Transverse colon (tissue), 4 donors: ENCODE measurements around the gene CAMKV. TPM values are rescaled to one million over a fixed set of nuclear protein-coding genes. Genes with fewer than 3 reads are reported as not detected.

Experiments
- DNase-seq: peaks from one replicate; pipeline ENCODE4 v3.0.0-alpha.2; 2019
- H3K27ac ChIP-seq, 4 donors: fragments of 200-600 bp; sonication (generic); 2 replicates each; pipeline ENCODE4 v1.5.1; 2016 to 2018; ENCODE audit warnings: inconsistent platforms in 4 of 4
- H3K27me3 ChIP-seq: fragments of 200-600 bp; sonication (generic); 2 replicates; pipeline ENCODE4 v1.5.1; 2017; ENCODE audit warnings: inconsistent platforms
- H3K36me3 ChIP-seq, 4 donors: fragments of 200-600 bp; sonication (generic); 2 replicates each; pipeline ENCODE4 v1.5.1; 2017 to 2019; ENCODE audit warnings: inconsistent platforms in 4 of 4
- H3K4me1 ChIP-seq, 4 donors: fragments of 200-600 bp; sonication (generic); 2 replicates each; pipeline ENCODE4 v1.5.1; 2017 to 2020; ENCODE audit warnings: inconsistent platforms in 4 of 4
- H3K4me3 ChIP-seq, 4 donors: fragments of 200-600 bp; sonication (generic); 1 replicate in 1 of 4; 2 replicates in 3 of 4; pipeline versions ENCODE4 v1.5.1 to v1.6.1; 2017 to 2019; ENCODE audit warnings: inconsistent platforms in 4 of 4
- H3K9me3 ChIP-seq, 2 donors: fragments of 200-600 bp; sonication (generic); 2 replicates each; pipeline ENCODE4 v1.5.1; 2017 to 2019; ENCODE audit warnings: inconsistent platforms in 2 of 2
- CTCF ChIP-seq, 5 experiments: fragments of 200-600 bp in 3 of 5; fragments of 450-650 bp in 2 of 5; sonication (generic) in 3 of 5; IDR thresholded peaks; 1 replicate in 2 of 5; 2 replicates in 3 of 5; pipeline ENCODE4 v1.5.1; 2016 to 2017; ENCODE audit warnings: antibody characterized with exemption in 5 of 5, inconsistent platforms in 3 of 5, mild to moderate bottlenecking in 2 of 5, moderate library complexity in 1 of 5
- EP300 ChIP-seq: sonication (generic); formaldehyde crosslinking; IDR thresholded peaks from one replicate; pipeline ENCODE4 v1.6.1; 2017; ENCODE audit warnings: antibody characterized with exemption, low read depth
- POLR2A ChIP-seq: fragments of 450-650 bp; IDR thresholded peaks from one replicate; pipeline ENCODE4 v1.6.1; 2016; ENCODE audit warnings: antibody characterized with exemption, mild to moderate bottlenecking, moderate library complexity
- POLR2AphosphoS5 ChIP-seq, 3 donors: sonication (generic); formaldehyde crosslinking; IDR thresholded peaks; one replicate each; pipeline ENCODE4 v1.6.1; 2016; ENCODE audit warnings: antibody characterized with exemption in 3 of 3
- WGBS, 2 donors: methylation state at CpG; one replicate each; pipeline ENCODE4 v1.1.5; 2018; ENCODE audit warnings: low coverage in 1 of 2; 5-methylcytosine and 5-hydroxymethylcytosine counted together
- in situ Hi-C, 4 donors: fragments of 200-750 bp; cut with MboI; loops; one replicate each; pipeline versions ENCODE4 v1.15.0 to v1.15.1; 2017; ENCODE audit warnings: low sequenced_read_pairs in 3 of 4, low pct_ligation_motif_present in 1 of 4, low pct_unique_long_range_greater_than_20kb in 1 of 4
- intact Hi-C: fragments of 100-400 bp; cut with DNase I; formaldehyde crosslinking; loops from one replicate; pipeline ENCODE4 v1.15.1; 2023; ENCODE audit warnings: low total_unique reads
- total RNA-seq, 4 donors: library from RNA; depleted of rRNA; stranded (reverse); fragments of >200 nt; gene quantifications; one replicate each; pipeline ENCODE4 v1.1.0, GENCODE V29; 2016

Gene CAMKV
- total RNA-seq, 4 donors from 2014 or later = 0.14 TPM; not detected in 3

DNA sequence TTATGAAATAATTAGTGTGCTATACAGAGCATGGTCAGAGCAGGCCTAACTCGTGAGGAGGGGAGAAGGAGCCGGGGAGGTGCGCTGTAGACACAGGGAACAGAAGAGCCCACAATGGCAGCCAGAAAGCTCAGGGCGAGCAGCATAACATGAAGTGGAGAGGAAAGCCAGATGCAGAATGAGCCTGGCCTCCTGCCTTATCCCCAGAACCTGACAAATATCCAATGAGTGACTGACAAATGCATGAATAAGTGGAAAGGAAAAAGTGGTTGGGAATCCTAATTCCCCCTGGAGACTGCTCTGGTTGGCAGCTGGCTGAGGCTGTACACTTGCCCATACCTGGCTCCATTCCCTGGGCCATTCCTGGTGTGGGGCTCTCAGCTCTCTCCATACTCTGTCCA lies 43.2 kb upstream of the CAMKV start:
- DNase-seq = no peak
- H3K4me1 ChIP-seq = no peaks in the 10 kb centered on the region
- WGBS, 2 donors = 92% methylated on average over 4 of the region's 4 CpGs; no CpG with 5 or more reads in 1 of the 2 donors
- no peak for TF ChIP-seq CTCF (IDR thresholded peaks at IDR 0.05)
- no peak for TF ChIP-seq EP300
- TF ChIP-seq POLR2A = no peak
- no peak for TF ChIP-seq POLR2AphosphoS5 (IDR thresholded peaks at IDR 0.05)
- peaks cover 0 to 10% (median 0%) of the 10 kb centered on the region in 4 donors for H3K36me3 ChIP-seq
- in situ Hi-C loops = no loop called here
- intact Hi-C loops = no loop called here
- H3K4me3 ChIP-seq = no peak overlapping the region
- no peaks in the 10 kb centered on the region for H3K9me3 ChIP-seq
- H3K27ac ChIP-seq = no peak overlapping the region
- H3K27me3 ChIP-seq = no peaks in the 10 kb centered on the region

GRCh38 chr3:49911611-49912010 lies 41.9 kb upstream of the CAMKV start:
- intact Hi-C loops (no loop called here), in situ Hi-C loops (no loop called here)
- Histone ChIP-seq H3K9me3 (no peaks in the 10 kb centered on the region), H3K27ac (no peak overlapping the region), H3K4me3 (no peak overlapping the region), H3K27me3 (no peaks in the 10 kb centered on the region), H3K4me1 (peaks cover 0 to 8% (median 3%) of the 10 kb centered on the region in 4 donors), H3K36me3 (peaks cover 0 to 10% (median 0%) of the 10 kb centered on the region in 4 donors)
- DNase-seq = no peak
- no peak for TF ChIP-seq POLR2A
- TF ChIP-seq POLR2AphosphoS5 (IDR thresholded peaks at IDR 0.05) = no peak
- TF ChIP-seq EP300 = no peak
- no peak for TF ChIP-seq CTCF (IDR thresholded peaks at IDR 0.05)
- WGBS, 2 donors = 88% methylated on average over 12 of the region's 15 CpGs; no CpG with 5 or more reads in 1 of the 2 donors

DNA sequence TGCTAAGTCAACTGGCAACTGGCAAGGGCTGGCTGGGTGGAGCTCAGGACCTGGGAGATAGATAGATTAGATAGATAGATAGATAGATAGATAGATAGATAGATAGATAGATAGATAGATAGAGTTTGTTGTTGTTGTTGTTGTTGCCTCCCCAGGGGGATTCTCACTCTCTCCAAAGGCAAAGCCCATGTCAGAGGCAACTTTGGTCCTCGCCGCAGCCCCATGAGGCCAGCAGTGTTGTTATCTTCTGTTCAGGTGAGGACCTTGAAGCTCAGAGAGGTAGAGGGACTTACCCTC lies 41.4 kb upstream of the CAMKV start:
- Histone ChIP-seq H3K27me3 (no peaks in the 10 kb centered on the region), H3K4me3 (no peak overlapping the region), H3K36me3 (peaks cover 0 to 10% (median 0%) of the 10 kb centered on the region in 4 donors), H3K27ac (no peak overlapping the region), H3K9me3 (no peaks in the 10 kb centered on the region), H3K4me1 (peaks cover 3 to 13% (median 8%) of the 10 kb centered on the region in 4 donors)
- TF ChIP-seq EP300 (no peak), POLR2A (no peak)
- WGBS, 2 donors = 100% methylated on average over 2 of the region's 2 CpGs; no CpG with 5 or more reads in 1 of the 2 donors
- in situ Hi-C loops = no loop called here
- intact Hi-C loops = no loop called here
- no peak for DNase-seq

GRCh38 chr3:49910409-49911123 lies 40.9 kb upstream of the CAMKV start:
- no peak overlapping the region for H3K4me3 ChIP-seq
- DNase-seq = no peak
- intact Hi-C loops (no loop called here), in situ Hi-C loops (no loop called here)
- WGBS, 2 donors = 84 to 91% methylated on average over 16 to 38 of the region's 48 CpGs
- H3K27ac ChIP-seq = no peak overlapping the region
- TF ChIP-seq EP300 (no peak), CTCF (IDR thresholded peaks at IDR 0.05) (no peak), POLR2A (no peak), POLR2AphosphoS5 (IDR thresholded peaks at IDR 0.05) (no peak)
- peaks cover 0 to 10% (median 0%) of the 10 kb centered on the region in 4 donors for H3K36me3 ChIP-seq
- H3K27me3 ChIP-seq = no peaks in the 10 kb centered on the region
- H3K9me3 ChIP-seq = no peaks in the 10 kb centered on the region
- peaks cover 8 to 18% (median 13%) of the 10 kb centered on the region in 4 donors for H3K4me1 ChIP-seq
